K562 (cell line): ENCODE data around the gene DLAT.
"Not testable (repeated sequence)": the region's sequence is repeated elsewhere in the genome, so short reads cannot be mapped to it uniquely, and the experiment has no call there.

Source experiments
- ATF7 ChIP-seq: fragments of 450-650 bp; IDR thresholded peaks from 2 replicates; pipeline ENCODE4 v1.7.1; 2014; ENCODE audit warnings: mild to moderate bottlenecking, moderate library complexity
- CREB5 ChIP-seq: fragments of 250-450 bp; sonication (Bioruptor Pico); IDR thresholded peaks from 2 replicates; pipeline ENCODE4 v1.5.0; 2020; ENCODE audit warnings: mild to moderate bottlenecking
- GATA2 ChIP-seq: sonication (generic); formaldehyde crosslinking; IDR thresholded peaks from 2 replicates; pipeline ENCODE4 v1.4.0; 2020; ENCODE audit warnings: mild to moderate bottlenecking, missing genetic modification reagents
- MEF2D ChIP-seq: conservative IDR thresholded peaks from 2 replicates; pipeline ENCODE4 v1.6.1; 2016; ENCODE audit warnings: low read depth, missing genetic modification characterization, missing compliant biosample characterization
- MLX ChIP-seq, 2 experiments: fragments of 450-650 bp in 1 of 2; sonication (generic) in 1 of 2; formaldehyde crosslinking; conservative IDR thresholded peaks; 2 replicates each; pipeline versions ENCODE4 v1.4.0 to v1.8.1; 2020 to 2022; ENCODE audit warnings: mild to moderate bottlenecking in 1 of 2, missing genetic modification reagents in 1 of 2
- NKRF ChIP-seq: fragments of 450-650 bp; IDR thresholded peaks from 2 replicates; pipeline ENCODE4 v1.6.1; 2016; ENCODE audit warnings: borderline replicate concordance
- SMARCA5 ChIP-seq: fragments of 450-650 bp; IDR thresholded peaks from 2 replicates; pipeline ENCODE4 v1.6.1; 2016
- ZBTB17 ChIP-seq: fragments of 450-650 bp; formaldehyde crosslinking; IDR thresholded peaks from 2 replicates; pipeline ENCODE4 v1.4.0; 2020; ENCODE audit warnings: mild to moderate bottlenecking
- ZNF12 ChIP-seq: sonication (generic); formaldehyde crosslinking; IDR thresholded peaks from 2 replicates; pipeline ENCODE4 v1.4.0; 2020; ENCODE audit warnings: mild to moderate bottlenecking, missing genetic modification reagents
- TF ChIP-seq, protein P1 (sequence below), 2 experiments: fragments of 450-650 bp in 1 of 2; IDR thresholded peaks; 2 replicates each; pipeline ENCODE4 v1.6.1; 2011 to 2017; ENCODE audit warnings: low read depth in 2 of 2, antibody characterized with exemption in 1 of 2, borderline replicate concordance in 1 of 2, low read length in 1 of 2, mild to moderate bottlenecking in 1 of 2, mixed read lengths in 1 of 2; ENCODE audit not compliant: control insufficient read depth in 1 of 2

DNA sequence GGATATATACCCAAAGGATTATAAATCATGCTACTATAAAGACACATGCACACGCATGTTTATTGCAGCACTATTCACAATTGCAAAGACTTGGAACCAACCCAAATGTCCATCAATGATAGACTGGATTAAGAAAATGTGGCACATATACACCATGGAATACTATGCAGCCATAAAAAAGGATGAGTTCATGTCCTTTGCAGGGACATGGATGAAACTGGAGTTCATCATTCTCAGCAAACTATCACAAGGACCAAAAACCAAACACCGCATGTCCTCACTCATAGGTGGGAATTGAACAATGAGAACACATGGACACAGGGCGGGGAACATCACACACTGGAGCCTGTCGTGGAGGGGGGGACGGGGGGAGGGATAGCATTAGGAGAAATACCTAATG, 13.8 kb upstream of the DLAT start:
- TF ChIP-seq ZNF12 (CRISPR knock-in tag); ZBTB17 (CRISPR knock-in tag); GATA2; ATF7; CREB5 (CRISPR knock-in tag); NKRF; SMARCA5; MEF2D (tag); MLX (CRISPR knock-in tag; conservative IDR thresholded peaks at IDR 0.05): not testable (repeated sequence)
- TF ChIP-seq, protein P1, sequence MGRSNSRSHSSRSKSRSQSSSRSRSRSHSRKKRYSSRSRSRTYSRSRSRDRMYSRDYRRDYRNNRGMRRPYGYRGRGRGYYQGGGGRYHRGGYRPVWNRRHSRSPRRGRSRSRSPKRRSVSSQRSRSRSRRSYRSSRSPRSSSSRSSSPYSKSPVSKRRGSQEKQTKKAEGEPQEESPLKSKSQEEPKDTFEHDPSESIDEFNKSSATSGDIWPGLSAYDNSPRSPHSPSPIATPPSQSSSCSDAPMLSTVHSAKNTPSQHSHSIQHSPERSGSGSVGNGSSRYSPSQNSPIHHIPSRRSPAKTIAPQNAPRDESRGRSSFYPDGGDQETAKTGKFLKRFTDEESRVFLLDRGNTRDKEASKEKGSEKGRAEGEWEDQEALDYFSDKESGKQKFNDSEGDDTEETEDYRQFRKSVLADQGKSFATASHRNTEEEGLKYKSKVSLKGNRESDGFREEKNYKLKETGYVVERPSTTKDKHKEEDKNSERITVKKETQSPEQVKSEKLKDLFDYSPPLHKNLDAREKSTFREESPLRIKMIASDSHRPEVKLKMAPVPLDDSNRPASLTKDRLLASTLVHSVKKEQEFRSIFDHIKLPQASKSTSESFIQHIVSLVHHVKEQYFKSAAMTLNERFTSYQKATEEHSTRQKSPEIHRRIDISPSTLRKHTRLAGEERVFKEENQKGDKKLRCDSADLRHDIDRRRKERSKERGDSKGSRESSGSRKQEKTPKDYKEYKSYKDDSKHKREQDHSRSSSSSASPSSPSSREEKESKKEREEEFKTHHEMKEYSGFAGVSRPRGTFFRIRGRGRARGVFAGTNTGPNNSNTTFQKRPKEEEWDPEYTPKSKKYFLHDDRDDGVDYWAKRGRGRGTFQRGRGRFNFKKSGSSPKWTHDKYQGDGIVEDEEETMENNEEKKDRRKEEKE (IDR thresholded peaks at IDR 0.05; ENCODE audit: borderline replicate concordance in 1 of 2, control insufficient read depth in 1 of 2, low read depth in 2 of 2, low read length in 1 of 2) = not testable (repeated sequence)
